Mucosa of rectum (tissue), 2 donors: Measurements from ENCODE around the gene COG7.
"Not testable (repeated sequence)": the region's sequence is repeated elsewhere in the genome, so short reads cannot be mapped to it uniquely, and the experiment has no call there.

Source experiments
- H3K27ac ChIP-seq, 2 donors: one replicate each; pipeline ENCODE4 v1.7.0; 2013; ENCODE audit warnings: inconsistent platforms in 2 of 2, low read depth in 2 of 2, low read length in 2 of 2
- H3K27me3 ChIP-seq, 2 donors: one replicate each; pipeline ENCODE4 v1.7.0; 2013; ENCODE audit warnings: low read length in 2 of 2; ENCODE audit not compliant: control insufficient read depth in 2 of 2, insufficient read depth in 2 of 2
- H3K36me3 ChIP-seq, 2 donors: one replicate each; pipeline ENCODE4 v1.7.0; 2013; ENCODE audit warnings: low read length in 2 of 2; ENCODE audit not compliant: control insufficient read depth in 2 of 2, insufficient read depth in 2 of 2
- H3K4me1 ChIP-seq, 2 donors: one replicate each; pipeline ENCODE4 v1.7.0; 2013; ENCODE audit warnings: low read length in 2 of 2, mild to moderate bottlenecking in 1 of 2; ENCODE audit not compliant: control insufficient read depth in 2 of 2, insufficient read depth in 2 of 2
- H3K4me3 ChIP-seq, 2 donors: one replicate each; pipeline ENCODE4 v1.7.0; 2013; ENCODE audit warnings: low read length in 2 of 2
- H3K9ac ChIP-seq, 2 donors: one replicate each; pipeline ENCODE4 v1.7.0; 2013; ENCODE audit warnings: low read length in 2 of 2, low read depth in 1 of 2, mild to moderate bottlenecking in 1 of 2
- H3K9me3 ChIP-seq, 2 donors: one replicate each; pipeline ENCODE4 v1.7.0; 2013; ENCODE audit warnings: low read length in 2 of 2; ENCODE audit not compliant: control insufficient read depth in 2 of 2
- donor health status: healthy.
- donor health status: Normal muscosa, but diverticular disease.

The COG7 gene

GRCh38 chr16:23403547-23403946 lies 49.4 kb downstream of the COG7 start:
- Histone ChIP-seq H3K27ac (no peak overlapping the region), H3K9me3 (no peaks in the 10 kb centered on the region), H3K36me3 (peaks cover 46 to 75% of the 10 kb centered on the region in 2 donors), H3K4me3 (no peak overlapping the region), H3K4me1 (peaks cover 0 to 2% of the 10 kb centered on the region in 2 donors), H3K27me3 (no peaks in the 10 kb centered on the region), H3K9ac (no peak overlapping the region)

- Histone ChIP-seq H3K9me3 (no peaks in the 10 kb centered on the region), H3K27ac (no peak overlapping the region), H3K4me1 (no peaks in the 10 kb centered on the region), H3K27me3 (no peaks in the 10 kb centered on the region), H3K36me3 (peaks cover 52 to 79% of the 10 kb centered on the region in 2 donors), H3K4me3 (no peak overlapping the region), H3K9ac (no peak overlapping the region)
Measured at GRCh38 chr16:23402100-23402499, 50.9 kb downstream of the COG7 start.

DNA sequence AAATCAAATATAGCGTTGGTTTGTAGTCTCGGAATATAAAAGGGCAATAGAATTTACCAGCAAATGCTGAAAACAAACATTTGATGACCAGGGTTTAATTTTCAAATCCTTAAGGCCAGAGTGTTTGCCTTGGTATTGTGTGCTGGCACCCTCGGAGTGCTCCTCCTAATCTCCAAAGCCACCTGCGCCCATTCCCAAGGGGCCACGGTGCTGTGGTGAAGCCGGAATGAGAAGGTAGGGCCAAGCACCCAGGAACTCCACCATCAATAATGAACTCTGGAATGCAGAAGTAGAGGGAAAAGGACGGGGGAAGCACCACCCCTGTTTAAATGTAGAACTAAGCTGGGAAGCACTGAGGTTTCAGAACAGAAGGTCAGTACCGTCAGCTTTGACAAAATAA lies 51.9 kb downstream of the COG7 start:
- Histone ChIP-seq H3K36me3 (peaks cover 43 to 72% of the 10 kb centered on the region in 2 donors), H3K27ac (no peak overlapping the region), H3K27me3 (no peaks in the 10 kb centered on the region), H3K4me1 (no peaks in the 10 kb centered on the region), H3K9me3 (no peaks in the 10 kb centered on the region), H3K9ac (no peak overlapping the region), H3K4me3 (no peak overlapping the region)

GRCh38 chr16:23400447-23400846 lies 52.5 kb downstream of the COG7 start:
- not testable (repeated sequence) for H3K4me3 ChIP-seq, H3K9me3 ChIP-seq, H3K27me3 ChIP-seq, H3K9ac ChIP-seq, H3K4me1 ChIP-seq, H3K27ac ChIP-seq
- peaks cover 42 to 74% of the 10 kb centered on the region in 2 donors for H3K36me3 ChIP-seq

- H3K4me1 ChIP-seq = no peaks in the 10 kb centered on the region
- H3K27me3 ChIP-seq = no peaks in the 10 kb centered on the region
- H3K9me3 ChIP-seq = no peaks in the 10 kb centered on the region
- no peak overlapping the region for H3K4me3 ChIP-seq
- H3K27ac ChIP-seq = no peak overlapping the region
- H3K36me3 ChIP-seq = peaks cover 40 to 65% of the 10 kb centered on the region in 2 donors
- H3K9ac ChIP-seq = no peak overlapping the region
Measured at GRCh38 chr16:23398987-23399805, 53.8 kb downstream of the COG7 start.

- H3K9ac ChIP-seq = no peak overlapping the region
- no peak overlapping the region for H3K4me3 ChIP-seq
- H3K36me3 ChIP-seq = peaks cover 42 to 52% of the 10 kb centered on the region in 2 donors
- H3K27ac ChIP-seq = no peak overlapping the region
- no peaks in the 10 kb centered on the region for H3K27me3 ChIP-seq
- H3K4me1 ChIP-seq = peaks cover 0 to 4% of the 10 kb centered on the region in 2 donors
- H3K9me3 ChIP-seq = no peaks in the 10 kb centered on the region
Measured at GRCh38 chr16:23397464-23397863, 55.5 kb downstream of the COG7 start.

GRCh38 chr16:23395732-23396131 lies 57.3 kb downstream of the COG7 start:
- Histone ChIP-seq H3K36me3 (peaks cover 49 to 64% of the 10 kb centered on the region in 2 donors), H3K4me3 (no peak overlapping the region), H3K27me3 (no peaks in the 10 kb centered on the region), H3K4me1 (peaks cover 0 to 12% of the 10 kb centered on the region in 2 donors), H3K27ac (no peak overlapping the region), H3K9me3 (no peaks in the 10 kb centered on the region), H3K9ac (no peak overlapping the region)

- peaks cover 0 to 12% of the 10 kb centered on the region in 2 donors for H3K4me1 ChIP-seq
- H3K4me3 ChIP-seq = no peak overlapping the region
- H3K27me3 ChIP-seq = no peaks in the 10 kb centered on the region
- H3K9me3 ChIP-seq = no peaks in the 10 kb centered on the region
- no peak overlapping the region for H3K27ac ChIP-seq
- H3K9ac ChIP-seq = no peak overlapping the region
- peaks cover 42 to 62% of the 10 kb centered on the region in 2 donors for H3K36me3 ChIP-seq
Measured at GRCh38 chr16:23394141-23394831, 58.7 kb downstream of the COG7 start.

DNA sequence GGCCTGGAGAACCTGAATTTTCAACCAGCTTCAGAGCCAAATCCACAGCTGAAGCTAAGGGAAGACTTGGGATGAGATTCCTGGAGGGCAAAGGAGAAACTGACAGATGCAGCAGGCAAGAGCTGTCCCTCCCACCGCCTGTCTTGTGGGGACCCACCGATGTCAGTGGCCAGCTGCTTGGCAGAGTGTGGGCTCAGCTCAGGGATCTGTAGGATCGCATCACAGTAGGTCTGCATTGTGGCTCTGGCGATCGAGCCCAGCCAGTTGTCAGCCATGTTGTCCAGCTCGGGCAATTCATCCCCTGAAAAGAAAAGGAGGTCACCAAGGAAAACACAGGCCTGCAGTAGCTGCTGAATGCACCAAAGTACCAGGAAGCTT lies 60.8 kb downstream of the COG7 start:
- Histone ChIP-seq H3K4me1 (peaks cover 0 to 12% of the 10 kb centered on the region in 2 donors), H3K36me3 (peaks cover 34 to 52% of the 10 kb centered on the region in 2 donors), H3K9ac (no peak overlapping the region), H3K27ac (no peak overlapping the region), H3K27me3 (no peaks in the 10 kb centered on the region), H3K9me3 (no peaks in the 10 kb centered on the region), H3K4me3 (no peak overlapping the region)
